Liver (tissue), 9 donors: Measurements from ENCODE around the gene ASB7. TPM values are rescaled to one million over a fixed set of nuclear protein-coding genes. Genes with fewer than 3 reads are reported as not detected.

Experiments used
- DNase-seq: peaks from one replicate; pipeline ENCODE4 v3.0.0-alpha.2; 2017; ENCODE audit warnings: low spot score
- H3K27ac ChIP-seq, 2 donors: one replicate each; pipeline ENCODE4 v1.7.0; 2013; ENCODE audit warnings: inconsistent platforms in 2 of 2, low read length in 2 of 2, control low read depth in 1 of 2, low read depth in 1 of 2, mild to moderate bottlenecking in 1 of 2
- H3K27me3 ChIP-seq, 4 donors: one replicate each; pipeline versions ENCODE4 v1.6.1 to v1.7.0; 2013; ENCODE audit warnings: low read length in 3 of 4, inconsistent platforms in 1 of 4, mild to moderate bottlenecking in 1 of 4, moderate library complexity in 1 of 4; ENCODE audit not compliant: control insufficient read depth in 4 of 4, insufficient read depth in 4 of 4
- H3K36me3 ChIP-seq, 4 donors: one replicate each; pipeline versions ENCODE4 v1.6.1 to v1.7.0; 2013; ENCODE audit warnings: low read length in 3 of 4, mild to moderate bottlenecking in 3 of 4, low read depth in 1 of 4, moderate library complexity in 1 of 4; ENCODE audit not compliant: control insufficient read depth in 4 of 4, insufficient read depth in 3 of 4
- H3K4me1 ChIP-seq, 4 donors: one replicate each; pipeline versions ENCODE4 v1.6.1 to v1.7.0; 2013; ENCODE audit warnings: low read length in 3 of 4, mild to moderate bottlenecking in 3 of 4, moderate library complexity in 1 of 4; ENCODE audit not compliant: control insufficient read depth in 4 of 4, insufficient read depth in 4 of 4
- H3K4me3 ChIP-seq, 3 donors: one replicate each; pipeline versions ENCODE4 v1.6.1 to v1.7.0; 2013; ENCODE audit warnings: low read length in 3 of 3, control low read depth in 1 of 3, low read depth in 1 of 3, mild to moderate bottlenecking in 1 of 3
- H3K9ac ChIP-seq, 2 donors: one replicate each; pipeline ENCODE4 v1.7.0; 2013; ENCODE audit warnings: low read length in 2 of 2, mild to moderate bottlenecking in 2 of 2, moderate library complexity in 2 of 2, control low read depth in 1 of 2, low read depth in 1 of 2
- H3K9me3 ChIP-seq, 4 donors: one replicate each; pipeline versions ENCODE4 v1.6.1 to v1.7.0; 2013; ENCODE audit warnings: low read length in 3 of 4; ENCODE audit not compliant: control insufficient read depth in 4 of 4
- EGR1 ChIP-seq, 2 donors: IDR thresholded peaks; 2 replicates each; pipeline ENCODE4 v1.6.1; 2016 to 2018; ENCODE audit warnings: antibody characterized with exemption in 2 of 2, low read depth in 2 of 2
- FOXA1 ChIP-seq: IDR thresholded peaks from 2 replicates; pipeline ENCODE4 v1.6.1; 2016; ENCODE audit warnings: antibody characterized with exemption
- FOXA2 ChIP-seq: IDR thresholded peaks from 2 replicates; pipeline ENCODE4 v1.6.1; 2016; ENCODE audit warnings: antibody characterized with exemption
- HNF4A ChIP-seq, 2 donors: conservative IDR thresholded peaks; 2 replicates each; pipeline ENCODE4 v1.6.1; 2016; ENCODE audit warnings: antibody characterized with exemption in 2 of 2, mild to moderate bottlenecking in 2 of 2
- HNF4G ChIP-seq: IDR thresholded peaks from 2 replicates; pipeline ENCODE4 v1.6.1; 2016; ENCODE audit warnings: antibody characterized with exemption
- JUND ChIP-seq, 2 donors: IDR thresholded peaks; 2 replicates each; pipeline ENCODE4 v1.6.1; 2016; ENCODE audit warnings: antibody characterized with exemption in 2 of 2
- NR2F2 ChIP-seq: IDR thresholded peaks from 2 replicates; pipeline ENCODE4 v1.6.1; 2016; ENCODE audit warnings: antibody characterized with exemption
- RAD21 ChIP-seq, 2 donors: IDR thresholded peaks; 2 replicates each; pipeline ENCODE4 v1.6.1; 2016; ENCODE audit warnings: antibody characterized with exemption in 2 of 2, mild to moderate bottlenecking in 2 of 2
- RXRA ChIP-seq, 2 donors: IDR thresholded peaks; 2 replicates each; pipeline ENCODE4 v1.6.1; 2017 to 2018; ENCODE audit warnings: antibody characterized with exemption in 2 of 2, mild to moderate bottlenecking in 1 of 2
- SP1 ChIP-seq: IDR thresholded peaks from 2 replicates; pipeline ENCODE4 v1.6.1; 2018; ENCODE audit warnings: antibody characterized with exemption, mild to moderate bottlenecking
- TAF1 ChIP-seq: conservative IDR thresholded peaks from 2 replicates; pipeline ENCODE4 v1.6.1; 2016; ENCODE audit warnings: antibody characterized with exemption, mild to moderate bottlenecking
- YY1 ChIP-seq: IDR thresholded peaks from 2 replicates; pipeline ENCODE4 v1.6.1; 2016; ENCODE audit warnings: antibody characterized with exemption, mild to moderate bottlenecking
- WGBS: extraction: QIAGEN DNeasy Blood & Tissue Kit; methylation state at CpG from one replicate; pipeline ENCODE4 v1.1.7; 2013; 5-methylcytosine and 5-hydroxymethylcytosine counted together
- polyA plus RNA-seq, 2 donors: library from polyadenylated mRNA; stranded (reverse) in 1 of 2; unstranded in 1 of 2; fragments of 200-250 nt in 1 of 2; fragments of >200 nt in 1 of 2; fragmentation: Nextera tagmentation in 1 of 2; extraction: Ambion mirVana in 1 of 2; gene quantifications; one replicate each; pipeline versions ENCODE4 v1.2.1 to v1.2.3, GENCODE V29; 2013 to 2015
- total RNA-seq, 2 donors: library from RNA; depleted of rRNA; stranded (reverse); fragments of >200 nt; gene quantifications; one replicate each; pipeline ENCODE4 v1.2.3, GENCODE V29; 2014
- TF ChIP-seq, protein P1 (sequence below): IDR thresholded peaks from 2 replicates; pipeline ENCODE4 v1.6.1; 2016; ENCODE audit warnings: antibody characterized with exemption
- TF ChIP-seq, protein P2 (sequence below): IDR thresholded peaks from 2 replicates; pipeline ENCODE4 v1.6.1; 2016; ENCODE audit warnings: antibody characterized with exemption
- TF ChIP-seq, protein P3 (sequence below): fragments of 150-350 bp; IDR thresholded peaks from 2 replicates; pipeline ENCODE4 v1.5.1; 2017; ENCODE audit warnings: improper control_type of control experiment, low read depth, low read length; ENCODE audit not compliant: missing input control
- TF ChIP-seq, protein P4 (sequence below): IDR thresholded peaks from 2 replicates; pipeline ENCODE4 v1.6.1; 2016; ENCODE audit warnings: antibody characterized with exemption, mild to moderate bottlenecking
- donor health status: healthy.
- donor health status: healthy.
- donor health status: healthy.
- donor health status: healthy.
- donor health status: healthy.

The ASB7 gene
- total and polyA plus RNA-seq, 4 donors: 3.7 to 12.6 (median 6.5) TPM

DNA sequence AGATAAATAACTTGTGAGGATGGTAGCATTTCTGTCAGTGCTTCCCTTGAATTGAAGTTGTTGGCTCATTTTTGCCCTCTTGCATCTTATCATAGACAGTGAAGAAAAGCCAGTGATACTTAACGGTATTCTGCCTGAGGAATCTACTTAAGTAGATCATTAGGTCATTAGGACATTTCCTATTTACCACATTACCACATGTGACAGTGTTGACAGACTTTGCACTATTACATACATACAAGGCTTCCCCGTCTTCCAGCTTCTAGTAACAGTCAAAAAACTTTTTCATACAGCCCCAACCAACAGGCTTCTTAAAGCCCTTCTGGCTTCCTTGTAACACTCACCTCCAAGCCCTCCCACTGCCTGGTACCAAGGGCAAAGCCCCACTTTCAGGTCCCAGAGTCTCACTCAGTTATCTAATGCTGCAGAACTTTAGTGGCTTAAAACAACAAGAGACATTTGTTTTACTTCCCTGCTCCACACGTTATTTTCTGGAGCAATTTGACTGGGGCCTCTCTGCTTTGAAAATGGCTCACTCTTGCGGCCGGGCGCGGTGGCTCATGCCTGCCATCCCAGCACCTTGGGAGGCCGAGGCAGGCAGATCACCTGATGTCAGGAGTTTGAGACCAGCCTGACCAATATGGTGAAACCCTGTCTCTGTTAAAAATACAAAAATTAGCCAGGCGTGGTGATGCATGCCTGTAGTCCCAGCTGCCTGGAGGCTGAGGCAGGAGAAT lies 40.0 kb downstream of the ASB7 start:
- TF ChIP-seq HNF4G: peak; percentile 30
- no peak for TF ChIP-seq NR2F2
- TF ChIP-seq RXRA (IDR thresholded peaks at IDR 0.05): no peak
- no peak for TF ChIP-seq SP1
- TF ChIP-seq, protein P1, sequence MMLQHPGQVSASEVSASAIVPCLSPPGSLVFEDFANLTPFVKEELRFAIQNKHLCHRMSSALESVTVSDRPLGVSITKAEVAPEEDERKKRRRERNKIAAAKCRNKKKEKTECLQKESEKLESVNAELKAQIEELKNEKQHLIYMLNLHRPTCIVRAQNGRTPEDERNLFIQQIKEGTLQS: no peak
- no peak for TF ChIP-seq EGR1 (IDR thresholded peaks at IDR 0.05; ENCODE audit: low read depth in 2 of 2)
- TF ChIP-seq, protein P2, sequence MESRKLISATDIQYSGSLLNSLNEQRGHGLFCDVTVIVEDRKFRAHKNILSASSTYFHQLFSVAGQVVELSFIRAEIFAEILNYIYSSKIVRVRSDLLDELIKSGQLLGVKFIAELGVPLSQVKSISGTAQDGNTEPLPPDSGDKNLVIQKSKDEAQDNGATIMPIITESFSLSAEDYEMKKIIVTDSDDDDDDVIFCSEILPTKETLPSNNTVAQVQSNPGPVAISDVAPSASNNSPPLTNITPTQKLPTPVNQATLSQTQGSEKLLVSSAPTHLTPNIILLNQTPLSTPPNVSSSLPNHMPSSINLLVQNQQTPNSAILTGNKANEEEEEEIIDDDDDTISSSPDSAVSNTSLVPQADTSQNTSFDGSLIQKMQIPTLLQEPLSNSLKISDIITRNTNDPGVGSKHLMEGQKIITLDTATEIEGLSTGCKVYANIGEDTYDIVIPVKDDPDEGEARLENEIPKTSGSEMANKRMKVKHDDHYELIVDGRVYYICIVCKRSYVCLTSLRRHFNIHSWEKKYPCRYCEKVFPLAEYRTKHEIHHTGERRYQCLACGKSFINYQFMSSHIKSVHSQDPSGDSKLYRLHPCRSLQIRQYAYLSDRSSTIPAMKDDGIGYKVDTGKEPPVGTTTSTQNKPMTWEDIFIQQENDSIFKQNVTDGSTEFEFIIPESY: no peak
- no peak for TF ChIP-seq YY1
- no peak for TF ChIP-seq RAD21 (IDR thresholded peaks at IDR 0.05)
- TF ChIP-seq HNF4A (conservative IDR thresholded peaks at IDR 0.05): peak; percentile 41 to 54
- TF ChIP-seq, protein P3, sequence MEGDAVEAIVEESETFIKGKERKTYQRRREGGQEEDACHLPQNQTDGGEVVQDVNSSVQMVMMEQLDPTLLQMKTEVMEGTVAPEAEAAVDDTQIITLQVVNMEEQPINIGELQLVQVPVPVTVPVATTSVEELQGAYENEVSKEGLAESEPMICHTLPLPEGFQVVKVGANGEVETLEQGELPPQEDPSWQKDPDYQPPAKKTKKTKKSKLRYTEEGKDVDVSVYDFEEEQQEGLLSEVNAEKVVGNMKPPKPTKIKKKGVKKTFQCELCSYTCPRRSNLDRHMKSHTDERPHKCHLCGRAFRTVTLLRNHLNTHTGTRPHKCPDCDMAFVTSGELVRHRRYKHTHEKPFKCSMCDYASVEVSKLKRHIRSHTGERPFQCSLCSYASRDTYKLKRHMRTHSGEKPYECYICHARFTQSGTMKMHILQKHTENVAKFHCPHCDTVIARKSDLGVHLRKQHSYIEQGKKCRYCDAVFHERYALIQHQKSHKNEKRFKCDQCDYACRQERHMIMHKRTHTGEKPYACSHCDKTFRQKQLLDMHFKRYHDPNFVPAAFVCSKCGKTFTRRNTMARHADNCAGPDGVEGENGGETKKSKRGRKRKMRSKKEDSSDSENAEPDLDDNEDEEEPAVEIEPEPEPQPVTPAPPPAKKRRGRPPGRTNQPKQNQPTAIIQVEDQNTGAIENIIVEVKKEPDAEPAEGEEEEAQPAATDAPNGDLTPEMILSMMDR: no peak
- TF ChIP-seq FOXA1: peak; percentile 23
- TF ChIP-seq, protein P4, sequence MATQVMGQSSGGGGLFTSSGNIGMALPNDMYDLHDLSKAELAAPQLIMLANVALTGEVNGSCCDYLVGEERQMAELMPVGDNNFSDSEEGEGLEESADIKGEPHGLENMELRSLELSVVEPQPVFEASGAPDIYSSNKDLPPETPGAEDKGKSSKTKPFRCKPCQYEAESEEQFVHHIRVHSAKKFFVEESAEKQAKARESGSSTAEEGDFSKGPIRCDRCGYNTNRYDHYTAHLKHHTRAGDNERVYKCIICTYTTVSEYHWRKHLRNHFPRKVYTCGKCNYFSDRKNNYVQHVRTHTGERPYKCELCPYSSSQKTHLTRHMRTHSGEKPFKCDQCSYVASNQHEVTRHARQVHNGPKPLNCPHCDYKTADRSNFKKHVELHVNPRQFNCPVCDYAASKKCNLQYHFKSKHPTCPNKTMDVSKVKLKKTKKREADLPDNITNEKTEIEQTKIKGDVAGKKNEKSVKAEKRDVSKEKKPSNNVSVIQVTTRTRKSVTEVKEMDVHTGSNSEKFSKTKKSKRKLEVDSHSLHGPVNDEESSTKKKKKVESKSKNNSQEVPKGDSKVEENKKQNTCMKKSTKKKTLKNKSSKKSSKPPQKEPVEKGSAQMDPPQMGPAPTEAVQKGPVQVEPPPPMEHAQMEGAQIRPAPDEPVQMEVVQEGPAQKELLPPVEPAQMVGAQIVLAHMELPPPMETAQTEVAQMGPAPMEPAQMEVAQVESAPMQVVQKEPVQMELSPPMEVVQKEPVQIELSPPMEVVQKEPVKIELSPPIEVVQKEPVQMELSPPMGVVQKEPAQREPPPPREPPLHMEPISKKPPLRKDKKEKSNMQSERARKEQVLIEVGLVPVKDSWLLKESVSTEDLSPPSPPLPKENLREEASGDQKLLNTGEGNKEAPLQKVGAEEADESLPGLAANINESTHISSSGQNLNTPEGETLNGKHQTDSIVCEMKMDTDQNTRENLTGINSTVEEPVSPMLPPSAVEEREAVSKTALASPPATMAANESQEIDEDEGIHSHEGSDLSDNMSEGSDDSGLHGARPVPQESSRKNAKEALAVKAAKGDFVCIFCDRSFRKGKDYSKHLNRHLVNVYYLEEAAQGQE: no peak
- no peak for TF ChIP-seq FOXA2
- no peak for TF ChIP-seq TAF1
- Histone ChIP-seq H3K9me3 (no peaks in the 10 kb centered on the region), H3K4me3 (no peak overlapping the region), H3K4me1 (peaks cover 0 to 11% (median 1%) of the 10 kb centered on the region in 4 donors), H3K36me3 (no peaks in the 10 kb centered on the region), H3K27ac (no peak overlapping the region), H3K27me3 (no peaks in the 10 kb centered on the region), H3K9ac (no peak overlapping the region)
- no peak for DNase-seq
- WGBS: 83% methylated on average over 9 of the region's 9 CpGs

DNA sequence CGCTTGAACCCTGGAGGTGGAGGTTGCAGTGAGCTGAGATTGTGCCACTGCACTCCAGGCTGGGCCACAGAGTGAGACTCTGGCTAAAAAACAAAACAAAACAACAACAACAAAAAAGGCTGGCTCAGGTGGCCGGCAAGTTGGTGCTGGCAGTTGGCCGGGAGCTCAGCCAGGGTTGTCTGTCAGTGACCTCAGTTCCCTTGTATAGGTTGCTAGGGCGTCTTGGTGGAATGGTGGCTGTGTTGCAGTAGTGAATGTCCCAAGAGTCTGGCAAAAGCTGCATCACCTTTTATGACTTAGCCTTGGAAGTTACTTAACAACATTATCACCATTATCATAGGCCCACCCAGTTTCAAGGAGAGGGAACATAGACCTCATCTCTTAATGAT lies 40.6 kb downstream of the ASB7 start:
- TF ChIP-seq HNF4A (conservative IDR thresholded peaks at IDR 0.05) (no peak), FOXA2 (no peak), RAD21 (IDR thresholded peaks at IDR 0.05) (no peak), RXRA (IDR thresholded peaks at IDR 0.05) (no peak), JUND (IDR thresholded peaks at IDR 0.05) (no peak)
- TF ChIP-seq, protein P3: no peak
- WGBS: 96% methylated on average over 4 of the region's 4 CpGs
- no peaks in the 10 kb centered on the region for H3K9me3 ChIP-seq
- no peaks in the 10 kb centered on the region for H3K27me3 ChIP-seq
- H3K36me3 ChIP-seq: no peaks in the 10 kb centered on the region
- peaks cover 0 to 10% (median 1%) of the 10 kb centered on the region in 4 donors for H3K4me1 ChIP-seq
- no peak overlapping the region for H3K27ac ChIP-seq
- no peak overlapping the region for H3K4me3 ChIP-seq
- no peak overlapping the region for H3K9ac ChIP-seq
- no peak for DNase-seq
